ENCODE results near the gene MYO15B.

Gene MYO15B

DNA sequence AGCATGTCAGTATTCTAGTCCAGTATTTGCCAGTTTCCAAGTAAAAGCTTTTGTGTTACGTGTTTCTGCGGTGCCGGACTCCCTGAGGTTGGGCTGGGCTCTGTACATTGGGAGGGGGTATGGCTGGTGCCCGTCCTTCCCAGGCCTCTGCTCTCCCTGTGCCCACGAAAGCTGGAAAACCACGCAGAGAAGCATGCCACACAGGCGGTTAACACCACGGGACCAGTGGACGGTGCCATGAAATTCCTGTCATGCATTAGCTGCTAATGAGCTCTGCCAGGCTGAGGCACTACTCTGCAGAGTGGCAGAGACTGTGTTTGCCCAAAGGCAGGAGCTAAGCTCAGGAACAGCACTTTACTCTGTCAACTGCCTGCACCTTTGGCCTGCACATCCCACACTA lies 53.7 kb downstream of the MYO15B start:
- no peak for DNase-seq

DNA sequence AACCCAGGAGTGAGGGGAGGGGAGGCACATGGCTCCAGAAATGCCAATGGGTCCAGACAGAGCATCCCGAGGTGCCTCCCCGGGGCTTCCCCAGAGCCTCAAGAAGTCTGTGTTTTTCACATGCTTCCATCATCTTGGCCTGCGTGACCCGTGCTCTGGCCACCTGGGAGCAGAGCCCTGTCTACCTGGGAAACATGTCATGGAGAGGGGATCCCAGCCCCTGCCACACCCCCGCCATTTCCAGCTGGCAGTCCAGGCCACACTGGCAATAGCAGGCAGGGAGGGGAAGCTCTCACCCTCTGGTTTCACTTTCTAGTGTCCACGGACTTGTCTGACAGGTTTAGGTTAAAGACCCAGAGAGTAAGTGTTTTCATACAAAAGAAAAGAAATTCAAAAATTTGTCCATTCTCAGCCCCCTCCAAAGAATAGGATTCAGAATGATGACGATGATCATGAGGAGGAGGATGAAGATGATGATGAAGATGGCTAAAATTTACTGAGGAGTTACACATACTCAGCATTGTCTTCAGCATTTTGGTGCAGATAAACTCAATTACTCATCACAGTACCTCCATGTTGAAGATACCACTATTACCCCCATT lies 54.7 kb downstream of the MYO15B start:
- DNase-seq: no peak

DNA sequence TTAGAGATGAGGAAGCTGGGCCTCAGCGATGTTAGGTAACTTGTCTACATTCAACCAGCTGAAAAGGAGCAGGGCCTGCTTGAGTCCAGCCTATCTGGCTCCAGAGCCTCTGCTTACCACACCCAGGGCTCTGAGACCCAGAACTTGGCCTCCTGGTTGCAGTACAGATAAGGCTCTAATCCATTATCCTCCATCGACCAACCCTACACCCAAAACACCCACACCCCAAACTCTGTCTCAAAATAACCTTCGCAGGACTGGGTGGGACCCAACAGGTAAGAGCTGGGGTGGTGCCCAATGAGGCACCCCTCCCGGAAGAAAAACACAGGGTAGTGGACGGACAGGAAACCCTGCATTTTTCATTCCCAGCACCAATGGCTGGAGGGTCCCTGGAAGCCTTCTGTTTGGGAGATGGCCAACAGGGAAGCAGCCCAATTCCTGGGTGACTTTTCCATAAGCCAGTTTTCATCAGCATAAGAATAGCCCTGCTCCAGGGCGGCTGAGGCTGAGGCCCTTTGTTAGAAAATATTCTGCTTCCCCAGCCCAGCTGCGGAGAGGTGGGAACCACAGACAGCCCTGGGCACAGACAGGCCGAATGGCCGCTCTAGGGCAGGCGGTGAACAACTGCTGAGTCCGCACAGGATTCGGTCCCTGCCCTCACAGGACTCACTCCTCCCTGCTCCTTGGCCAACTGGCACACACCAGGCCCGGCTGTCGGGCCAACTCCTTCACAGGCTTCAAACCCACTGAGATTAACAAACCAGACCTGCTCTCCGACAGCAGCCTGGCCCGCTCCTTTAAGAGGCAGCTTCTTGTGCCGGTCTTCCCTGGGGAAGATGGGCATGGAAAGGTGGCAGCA lies 55.4 kb downstream of the MYO15B start:
- no peak for DNase-seq

DNA sequence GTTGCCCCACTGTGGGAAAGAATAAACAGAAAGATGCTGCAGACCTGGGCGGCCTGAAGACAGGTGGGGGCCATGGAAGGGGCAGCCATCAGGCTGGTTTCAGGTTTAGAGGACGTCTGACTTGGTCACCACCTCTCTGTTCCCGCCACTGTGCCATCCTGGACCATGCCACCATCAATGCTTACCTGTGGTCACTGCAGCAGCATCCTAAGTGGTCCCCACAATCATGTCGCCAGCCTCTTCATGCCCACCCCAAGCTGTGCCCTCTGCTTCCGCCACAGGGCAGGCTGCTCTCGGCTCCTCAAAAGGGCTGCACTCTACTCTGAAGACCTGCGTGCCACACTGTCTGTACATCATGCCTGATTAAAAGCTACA lies 56.0 kb downstream of the MYO15B start:
- DNase-seq: no peak

DNA sequence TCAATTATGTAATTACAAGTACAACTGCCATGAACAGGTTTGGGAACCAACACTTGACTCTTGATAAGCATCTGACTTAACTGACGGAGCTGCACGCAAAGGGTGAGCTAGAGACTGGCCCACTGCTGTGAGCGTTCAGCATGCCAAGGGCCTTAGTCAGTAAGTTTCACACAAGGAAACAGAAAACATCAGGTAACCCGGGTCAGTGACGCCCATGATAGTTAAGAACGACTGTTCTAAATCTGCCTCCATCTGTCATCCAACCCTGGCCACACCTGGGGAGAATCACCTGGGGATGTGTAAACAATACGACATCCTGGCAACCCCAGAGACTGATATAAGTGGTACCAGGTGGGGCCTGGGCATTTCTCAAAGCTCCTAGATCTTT lies 57.9 kb downstream of the MYO15B start:
- no peak for DNase-seq

DNA sequence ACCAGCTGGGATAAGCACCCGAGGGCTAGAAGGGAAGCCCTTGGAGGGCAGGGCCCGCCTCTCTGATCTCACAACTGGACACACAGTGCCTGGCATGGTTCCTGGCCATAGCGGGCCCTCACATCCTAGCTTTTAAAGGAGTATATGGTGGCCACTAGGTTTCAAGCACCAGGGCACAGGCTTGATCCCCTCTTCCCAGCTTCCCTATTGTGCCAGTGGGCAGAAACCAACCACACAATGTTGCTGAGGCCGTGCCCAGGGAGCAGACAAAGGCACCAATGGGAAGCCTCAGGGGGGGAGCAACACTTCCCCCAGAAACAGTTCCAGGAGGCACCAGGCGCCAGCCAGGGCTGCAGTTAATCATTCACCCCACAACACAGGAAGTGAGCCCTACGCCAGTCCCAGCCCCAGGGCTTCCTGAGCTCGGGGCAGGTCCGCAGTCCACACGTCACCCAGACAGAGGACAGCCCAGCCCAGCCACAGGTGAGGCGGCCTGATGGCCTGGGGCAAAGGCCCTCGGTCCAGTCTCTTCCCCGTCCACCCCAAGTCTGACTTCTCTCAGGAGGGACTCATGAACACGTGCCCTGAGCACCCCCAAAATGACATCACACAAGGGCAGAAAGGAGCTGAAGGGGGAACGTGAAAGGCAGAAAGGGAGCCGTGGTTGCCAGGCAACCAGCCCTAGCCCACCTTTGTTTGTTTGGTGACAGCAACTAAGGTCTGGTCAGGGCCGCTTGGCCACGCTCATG lies 58.5 kb downstream of the MYO15B start:
- DNase-seq: no peak

DNA sequence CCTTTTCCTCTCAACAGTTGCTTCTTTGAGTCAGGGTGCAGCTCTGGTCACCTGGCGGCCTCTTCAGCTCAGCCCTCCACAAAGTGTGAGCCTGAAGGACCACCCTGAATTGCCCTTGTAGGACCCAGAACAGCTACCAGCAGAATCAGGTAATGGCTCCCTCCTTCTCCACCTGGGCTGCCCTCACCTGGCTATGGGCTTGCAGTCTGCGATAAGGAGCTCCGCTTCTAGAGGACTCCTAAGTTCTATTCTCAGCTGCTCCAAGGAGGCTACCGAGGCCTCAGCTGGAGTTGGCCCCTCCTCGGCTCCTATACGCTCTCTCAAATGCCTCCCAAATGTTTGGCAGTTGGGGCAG lies 59.0 kb downstream of the MYO15B start:
- DNase-seq: no peak

DNA sequence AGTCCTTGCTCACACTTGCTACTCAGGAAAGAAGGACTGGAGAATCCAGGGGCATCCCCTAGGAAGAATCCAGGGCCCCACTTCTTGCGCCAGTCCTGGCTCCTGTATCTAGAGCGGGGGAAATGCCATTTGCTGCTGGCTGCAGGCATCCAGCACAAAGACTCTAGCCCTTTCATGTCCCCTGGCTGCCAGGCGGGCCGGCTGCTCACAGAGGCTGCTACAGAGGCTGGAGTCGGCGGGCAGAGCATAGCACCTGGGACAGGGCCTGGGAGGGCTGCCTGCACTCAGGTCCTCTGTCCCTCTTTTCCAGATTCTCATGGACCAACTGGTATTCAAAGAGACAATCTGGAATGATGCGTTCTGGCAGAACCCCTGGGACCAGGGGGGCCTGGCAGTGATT lies 59.5 kb downstream of the MYO15B start:
- no peak for DNase-seq

DNA sequence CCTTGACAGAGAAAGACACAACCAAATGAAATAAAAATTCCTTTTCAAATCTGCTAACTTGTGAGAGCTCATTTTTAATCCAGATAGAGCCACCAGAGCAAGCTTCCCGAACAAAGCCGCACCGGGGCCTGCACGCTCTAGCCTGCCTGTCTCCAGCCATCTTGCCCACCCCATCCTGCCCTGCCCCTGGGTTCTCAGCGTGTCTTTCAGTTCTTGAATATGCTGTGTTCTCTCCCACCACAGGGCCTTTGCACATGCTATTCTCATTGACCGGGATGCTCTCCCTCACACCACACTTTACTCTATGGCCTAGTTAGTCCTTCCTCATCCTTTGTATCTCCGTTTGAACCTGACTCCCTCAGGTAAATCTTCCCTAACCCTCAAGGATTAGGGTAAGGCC lies 60.3 kb downstream of the MYO15B start:
- DNase-seq: no peak

DNA sequence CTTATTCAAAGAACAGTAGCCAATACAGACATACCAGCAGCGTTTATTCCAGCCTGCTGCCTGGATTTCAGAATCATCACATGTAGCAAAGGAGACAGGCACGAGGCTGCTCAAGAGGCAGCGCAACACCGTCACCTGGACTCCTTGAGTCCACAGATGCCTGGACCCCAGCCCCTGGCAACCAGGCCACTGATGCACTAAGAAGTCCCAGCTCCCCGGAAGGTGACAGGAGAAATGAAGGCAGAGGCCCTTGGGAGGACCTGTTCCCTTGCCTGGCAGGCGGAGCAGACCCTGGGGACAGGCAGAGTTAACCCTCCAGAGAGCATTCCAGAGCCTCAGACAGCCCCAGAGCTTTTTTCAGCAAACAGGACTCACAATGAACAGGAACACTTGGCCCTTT lies 62.1 kb downstream of the MYO15B start:
- no peak for DNase-seq

DNA sequence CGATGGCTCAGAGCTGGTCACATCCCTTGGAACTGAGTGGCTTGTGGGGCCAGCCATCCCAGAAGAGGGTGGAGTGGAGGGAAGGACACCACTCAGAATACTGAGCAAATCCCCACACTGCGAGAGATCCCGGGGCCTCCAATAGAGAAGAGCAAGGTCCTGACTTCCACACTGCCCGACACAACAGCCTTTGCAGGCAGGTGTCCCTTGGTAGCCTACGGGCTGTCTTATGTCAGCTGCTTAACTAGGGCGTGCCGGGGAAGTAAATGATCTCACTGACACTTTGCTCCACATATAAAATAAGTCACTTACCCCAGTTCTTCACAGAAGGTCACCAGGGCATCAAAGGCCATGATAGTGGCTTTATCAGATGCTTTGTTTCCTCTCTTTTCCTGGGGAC lies 63.3 kb downstream of the MYO15B start:
- no peak for DNase-seq

DNA sequence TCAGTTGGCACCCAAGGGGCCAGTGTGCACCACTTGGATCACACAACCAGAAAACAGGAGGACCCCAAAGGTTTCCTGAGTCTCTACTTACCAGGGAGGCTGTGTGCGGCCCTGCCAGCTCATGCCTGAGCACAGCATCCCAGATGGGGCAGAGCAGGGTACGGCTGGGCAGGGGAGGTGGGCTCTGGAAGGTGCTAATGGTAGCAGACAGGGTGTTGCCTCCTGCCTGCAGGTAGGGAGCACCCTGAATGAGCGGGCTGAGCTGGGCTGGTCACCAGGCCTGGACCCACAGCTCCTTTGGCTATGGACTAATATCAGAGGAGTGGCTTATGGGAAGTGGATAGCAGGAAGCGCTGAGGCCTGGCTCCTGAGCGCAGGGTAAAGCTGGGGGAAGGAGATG lies 64.7 kb downstream of the MYO15B start:
- no peak for DNase-seq

DNA sequence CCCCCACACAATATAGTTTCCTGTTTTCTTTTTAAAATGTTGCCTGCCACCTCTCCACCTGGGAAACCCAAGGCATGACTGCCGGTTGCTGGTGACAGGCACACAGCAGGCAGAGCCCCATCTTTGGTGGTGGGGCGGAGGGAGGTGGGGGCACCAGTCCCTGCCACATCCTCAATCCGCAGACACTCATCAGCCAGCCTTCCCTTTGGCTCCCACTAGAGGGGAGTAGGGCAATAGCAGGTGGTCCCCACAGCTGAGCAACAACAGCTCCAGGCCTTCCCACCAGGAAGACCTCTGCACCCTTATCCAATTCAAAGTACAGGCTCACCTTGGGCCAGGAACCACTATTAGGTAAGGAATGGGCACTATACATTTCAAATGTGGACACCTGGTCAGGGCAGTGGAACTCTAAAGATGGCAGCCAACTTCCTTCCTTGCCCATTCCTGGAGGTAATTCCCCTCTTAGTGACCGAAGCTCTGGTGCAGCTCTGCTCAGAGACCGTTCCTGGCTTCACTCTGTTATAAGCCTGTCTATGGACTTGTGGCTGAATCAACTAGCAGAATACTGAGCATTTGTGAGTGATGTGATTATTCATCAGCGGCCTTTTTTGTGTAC lies 65.4 kb downstream of the MYO15B start:
- peak; percentile 10 for DNase-seq

DNA sequence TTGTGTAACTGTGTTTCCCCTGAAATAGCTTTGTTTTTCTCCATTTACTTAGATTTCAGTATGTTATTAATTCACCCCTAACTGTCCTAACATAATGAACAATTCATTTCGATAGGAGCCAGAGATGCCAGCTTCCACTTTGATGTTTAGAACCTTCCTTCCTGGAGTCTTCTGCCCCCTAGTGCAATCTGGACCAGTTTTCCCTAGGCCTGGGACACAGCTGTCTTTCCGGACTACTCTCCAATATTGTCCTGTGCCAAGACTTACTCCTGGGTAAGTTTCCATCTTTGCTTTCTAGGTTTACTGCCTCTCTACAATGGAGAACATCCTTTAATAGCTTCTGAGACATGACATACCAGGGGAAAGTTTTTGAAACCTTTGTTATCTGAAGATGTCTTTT lies 66.6 kb downstream of the MYO15B start:
- DNase-seq: no peak

DNA sequence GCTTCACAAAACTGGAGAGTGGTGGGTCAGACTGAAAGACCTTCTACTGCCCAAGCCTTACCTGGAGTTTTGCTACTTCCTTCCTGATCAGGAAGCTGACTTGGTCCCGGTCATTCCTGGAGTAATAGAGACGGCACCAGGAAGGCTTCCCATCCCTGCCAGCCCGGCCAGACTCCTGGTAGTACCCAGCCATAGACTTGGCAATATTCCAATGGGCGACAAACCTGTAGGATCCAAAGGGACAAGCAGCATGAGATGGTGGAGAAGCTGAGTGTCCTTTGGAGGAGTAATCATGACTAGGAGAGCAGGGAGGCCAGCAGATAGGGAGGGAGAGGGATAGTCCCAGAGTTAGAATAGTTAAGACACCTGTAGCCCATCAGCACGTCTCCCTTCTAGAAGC lies 70.6 kb downstream of the MYO15B start:
- DNase-seq: no peak

DNA sequence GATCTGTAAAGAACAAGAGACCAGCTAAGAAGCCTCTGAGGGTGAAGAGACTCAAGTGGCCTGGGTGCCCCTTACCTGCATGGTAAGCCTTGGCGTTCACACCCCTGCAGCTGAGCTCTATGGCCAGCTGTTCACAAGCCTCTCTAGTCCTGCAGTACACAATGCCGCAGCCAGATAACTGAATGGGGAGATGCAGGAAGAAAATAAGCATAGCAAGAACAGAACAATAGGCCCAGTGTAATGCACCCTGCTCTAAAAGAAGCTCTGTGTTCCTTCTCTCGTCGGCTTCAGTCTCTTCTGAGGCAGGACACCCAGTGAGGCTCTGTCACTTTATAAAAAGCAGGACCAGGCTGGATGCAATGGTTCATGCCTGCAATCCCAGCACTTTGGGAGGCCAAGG lies 73.9 kb downstream of the MYO15B start:
- DNase-seq: no peak

DNA sequence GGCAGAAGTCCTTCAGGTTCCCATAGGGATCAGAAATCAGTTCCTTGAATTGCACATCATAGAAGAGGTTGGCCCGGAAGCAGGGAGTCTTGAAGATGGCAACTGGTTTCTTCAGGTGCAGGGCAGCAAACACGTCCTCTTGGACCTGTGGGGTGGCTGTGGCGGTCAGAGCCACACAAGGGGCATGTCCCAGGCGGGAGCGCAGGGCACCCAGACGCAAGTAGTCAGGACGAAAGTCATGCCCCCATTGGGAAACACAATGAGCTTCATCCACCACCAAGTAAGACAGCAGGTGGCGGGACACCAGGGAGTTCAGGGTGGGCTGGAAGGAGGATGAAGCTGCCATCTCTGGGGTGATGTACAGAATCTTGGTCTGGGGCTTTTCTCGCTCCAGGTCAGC lies 74.9 kb downstream of the MYO15B start:
- DNase-seq: no peak

DNA sequence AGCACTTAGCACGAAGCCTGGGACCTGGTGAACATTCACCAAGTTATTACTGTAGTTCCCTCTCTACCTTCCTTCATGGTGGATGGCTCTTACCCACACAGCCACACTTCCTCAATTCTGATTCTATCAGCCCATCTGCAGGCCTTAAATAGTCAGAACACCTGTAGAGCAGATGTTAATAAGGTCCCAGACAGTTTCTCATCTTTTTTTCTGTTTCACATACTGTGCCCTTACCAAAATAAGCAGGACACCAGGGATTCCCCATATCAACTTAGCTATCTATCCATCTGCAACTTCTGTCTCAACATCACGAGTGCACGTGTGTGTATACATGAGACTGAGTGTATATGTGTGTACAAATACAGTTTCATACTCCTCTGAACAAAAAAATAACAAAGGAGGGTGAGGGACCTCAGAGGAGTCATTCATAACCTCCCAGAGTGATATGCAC lies 76.5 kb downstream of the MYO15B start:
- no peak for DNase-seq

DNA sequence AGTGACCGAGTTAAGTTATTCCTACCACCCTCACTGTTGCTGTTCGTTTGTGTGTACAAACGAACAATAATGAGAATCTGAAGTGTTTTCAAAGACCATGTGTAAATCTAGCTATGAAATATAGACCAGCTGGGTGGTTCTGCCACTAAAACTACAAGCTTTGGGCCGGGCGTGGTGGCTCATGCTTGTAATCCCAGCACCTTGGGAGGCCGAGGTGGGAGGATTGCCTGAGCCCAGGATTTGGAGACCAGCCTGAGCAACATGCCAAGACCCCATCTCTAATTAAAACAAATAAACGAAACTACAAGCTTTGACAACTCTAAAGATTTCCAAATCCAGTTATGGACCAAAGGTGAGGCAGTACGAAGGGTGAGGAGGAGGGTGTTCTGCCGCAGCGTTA lies 78.4 kb downstream of the MYO15B start:
- DNase-seq: no peak

DNA sequence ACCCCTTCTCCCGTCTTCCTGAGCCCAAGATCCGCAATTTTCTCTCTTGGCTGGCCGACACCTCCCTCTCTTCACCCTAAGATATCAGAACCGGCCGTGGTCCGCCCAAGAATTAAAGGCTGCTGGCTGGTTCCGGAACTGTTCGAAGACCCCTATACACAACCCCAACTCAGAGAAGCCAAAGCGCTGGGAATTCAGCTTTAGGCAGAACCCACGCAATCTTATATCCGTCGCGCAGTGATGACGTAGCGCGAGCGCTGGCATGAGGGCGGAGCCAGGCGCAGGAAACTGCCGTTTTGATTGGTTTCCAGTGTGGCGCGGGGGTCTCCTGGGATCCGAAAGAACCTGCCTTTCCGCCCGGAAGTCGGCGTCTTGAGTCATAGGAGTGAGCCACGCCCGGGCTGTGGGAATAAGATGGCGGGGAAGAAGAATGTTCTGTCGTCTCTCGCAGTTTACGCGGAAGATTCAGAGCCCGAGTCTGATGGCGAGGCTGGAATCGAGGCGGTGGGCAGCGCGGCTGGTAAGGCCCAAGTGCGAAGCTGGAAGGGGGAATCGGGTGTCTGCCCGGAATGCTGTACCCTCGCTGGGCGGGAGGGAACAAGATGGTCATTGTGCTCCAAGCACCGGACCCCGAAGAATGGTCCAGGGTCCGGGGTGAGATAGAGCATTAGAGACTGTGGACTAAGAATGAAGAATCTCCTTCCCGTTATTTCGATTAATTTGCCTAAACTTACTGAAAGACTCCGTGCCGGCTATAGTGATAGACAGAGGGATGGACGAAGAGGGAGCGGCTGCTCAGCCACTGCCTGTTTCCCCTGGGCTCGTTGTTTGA lies 79.6 kb downstream of the MYO15B start, which contains the start of the genes RECQL5 and SAP30BP:
TSS of gene RECQL5 (minus strand) at position 196 of the 832 bp plus-strand sequence. CDS start 597 bp downstream, outside the sequence.
TSS of gene SAP30BP (plus strand) at position 380 of the 832 bp plus-strand sequence. CDS start at position 415, 35 bp downstream.
- DNase-seq: peak; percentile 94

DNA sequence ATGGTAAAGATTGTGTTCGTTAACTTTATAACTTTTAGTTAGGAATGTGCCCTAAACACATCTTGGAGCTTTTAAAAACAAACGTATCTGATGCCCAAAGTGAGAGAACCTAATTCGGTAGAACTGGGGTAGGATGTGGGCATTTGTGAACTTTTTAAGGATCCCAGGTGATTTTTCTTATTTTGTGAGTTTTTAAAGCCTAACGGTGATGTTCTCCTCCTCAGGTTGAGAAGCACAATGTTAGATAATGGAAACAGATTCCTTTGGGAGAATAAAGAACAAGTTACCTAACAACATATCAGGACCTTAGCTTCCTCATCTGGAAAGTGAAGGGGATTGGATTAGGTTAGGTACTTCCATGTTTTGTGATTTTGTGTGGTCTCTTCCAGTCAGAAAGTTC lies 80.2 kb downstream of the MYO15B start:
- DNase-seq: no peak

DNA sequence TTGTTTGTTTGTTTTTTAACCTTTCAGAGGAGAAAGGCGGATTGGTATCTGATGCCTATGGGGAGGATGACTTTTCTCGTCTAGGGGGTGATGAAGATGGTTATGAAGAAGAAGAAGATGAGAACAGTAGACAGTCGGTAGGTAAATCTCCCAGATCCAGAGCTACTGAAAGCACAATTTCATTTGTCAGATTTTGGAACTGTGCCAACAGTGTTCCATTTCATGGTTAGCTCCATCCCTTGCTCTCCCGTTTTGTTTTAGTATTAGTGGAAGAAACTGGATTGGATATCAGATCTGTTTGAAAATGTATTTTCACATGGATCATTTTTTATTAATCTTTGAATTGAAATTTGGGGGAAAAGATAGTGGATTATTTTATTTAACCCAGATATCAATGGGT lies 80.9 kb downstream of the MYO15B start:
- DNase-seq: no peak

Data from NCI-H1105 treated with DMSO at 0.1 percent for 48 hours (cell line).